DOHH2 (cell line): ENCODE results near the gene OBP2B.
"Not testable (repeated sequence)": the region's sequence is repeated elsewhere in the genome, so short reads cannot be mapped to it uniquely, and the experiment has no call there.

Source experiments
- H3F3A ChIP-seq: fragments of 200-600 bp; sonication (generic), shearing (Covaris generic); 2 replicates; pipeline ENCODE4 v1.6.0; 2016; ENCODE audit warnings: antibody characterized with exemption, mild to moderate bottlenecking; ENCODE audit not compliant: control insufficient read depth, insufficient read depth
- H3K27ac ChIP-seq: fragments of 200-600 bp; sonication (generic); 2 replicates; pipeline ENCODE4 v1.5.1; 2014; ENCODE audit warnings: low read depth, mild to moderate bottlenecking, low read length, moderate library complexity
- H3K27me3 ChIP-seq: fragments of 200-600 bp; sonication (generic); 2 replicates; pipeline ENCODE4 v1.6.1; 2014; ENCODE audit warnings: mild to moderate bottlenecking, low read length, mixed read lengths; ENCODE audit not compliant: control insufficient read depth
- H3K36me3 ChIP-seq: fragments of 200-600 bp; sonication (generic); 2 replicates; pipeline ENCODE4 v1.6.1; 2014; ENCODE audit warnings: mild to moderate bottlenecking, low read length, moderate library complexity, mixed read lengths; ENCODE audit not compliant: control insufficient read depth
- H3K4me1 ChIP-seq: fragments of 200-600 bp; sonication (generic); 2 replicates; pipeline ENCODE4 v1.6.1; 2014; ENCODE audit warnings: mild to moderate bottlenecking, low read length, mixed read lengths; ENCODE audit not compliant: control insufficient read depth
- H3K4me2 ChIP-seq: fragments of 200-600 bp; sonication (generic); 2 replicates; pipeline ENCODE4 v1.6.0; 2014; ENCODE audit warnings: mild to moderate bottlenecking, low read length, moderate library complexity
- H3K4me3 ChIP-seq: fragments of 200-600 bp; sonication (generic); 2 replicates; pipeline ENCODE4 v1.5.1; 2014; ENCODE audit warnings: mild to moderate bottlenecking, low read length, mixed read lengths
- H3K79me2 ChIP-seq: fragments of 200-600 bp; sonication (generic); 2 replicates; pipeline ENCODE4 v1.6.1; 2014; ENCODE audit warnings: mild to moderate bottlenecking, low read length, mixed read lengths; ENCODE audit not compliant: control insufficient read depth
- H3K9me2 ChIP-seq: fragments of 200-600 bp; sonication (generic); replicated peaks from 2 replicates; pipeline ENCODE4 v1.6.1; 2014; ENCODE audit warnings: mild to moderate bottlenecking, low read length, mixed read lengths; ENCODE audit not compliant: control insufficient read depth
- H3K9me3 ChIP-seq: fragments of 200-600 bp; sonication (generic); 2 replicates; pipeline ENCODE4 v1.6.1; 2014; ENCODE audit warnings: antibody characterized with exemption, low read length, mixed read lengths; ENCODE audit not compliant: control insufficient read depth, insufficient read depth
- H4K20me1 ChIP-seq: fragments of 200-600 bp; sonication (generic); 2 replicates; pipeline ENCODE4 v1.6.0; 2014; ENCODE audit warnings: low read depth, mild to moderate bottlenecking, antibody characterized with exemption, low read length, moderate library complexity; ENCODE audit not compliant: control insufficient read depth, insufficient read depth
- CTCF ChIP-seq: fragments of 200-600 bp; sonication (generic); IDR thresholded peaks from one replicate; pipeline ENCODE4 v1.5.1; 2014; ENCODE audit warnings: antibody characterized with exemption, mild to moderate bottlenecking, low read depth, low read length; ENCODE audit not compliant: poor library complexity, severe bottlenecking
- EZH2phosphoT487 ChIP-seq: fragments of 200-600 bp; sonication (generic); IDR thresholded peaks from 2 replicates; pipeline ENCODE4 v1.6.1; 2017; ENCODE audit warnings: borderline replicate concordance, mild to moderate bottlenecking, antibody characterized with exemption, low read length, moderate library complexity, mixed read lengths

The OBP2B gene

GRCh38 chr9:133253268-133253667 lies 44.2 kb upstream of the OBP2B start:
- no peaks in the 10 kb centered on the region for H3K36me3 ChIP-seq
- no peaks in the 10 kb centered on the region for H3F3A ChIP-seq
- H3K79me2 ChIP-seq, result no peaks in the 10 kb centered on the region
- no peak overlapping the region for H3K4me3 ChIP-seq
- no peak for TF ChIP-seq EZH2phosphoT487
- no peak for TF ChIP-seq CTCF
- peaks cover 20% of the 10 kb centered on the region for H3K27me3 ChIP-seq
- no peaks in the 10 kb centered on the region for H3K9me2 ChIP-seq
- H3K4me1 ChIP-seq, result no peaks in the 10 kb centered on the region
- no peaks in the 10 kb centered on the region for H3K9me3 ChIP-seq
- no peak overlapping the region for H3K4me2 ChIP-seq
- no peak overlapping the region for H3K27ac ChIP-seq
- H4K20me1 ChIP-seq, result no peaks in the 10 kb centered on the region

- TF ChIP-seq CTCF (no peak), EZH2phosphoT487 (no peak)
- no peaks in the 10 kb centered on the region for H3K36me3 ChIP-seq
- no peaks in the 10 kb centered on the region for H3F3A ChIP-seq
- no peaks in the 10 kb centered on the region for H3K4me1 ChIP-seq
- no peak overlapping the region for H3K27ac ChIP-seq
- H3K4me2 ChIP-seq, result no peak overlapping the region
- H3K9me3 ChIP-seq, result no peaks in the 10 kb centered on the region
- peaks cover 20% of the 10 kb centered on the region for H3K27me3 ChIP-seq
- H4K20me1 ChIP-seq, result no peaks in the 10 kb centered on the region
- no peaks in the 10 kb centered on the region for H3K79me2 ChIP-seq
- no peaks in the 10 kb centered on the region for H3K9me2 ChIP-seq
- H3K4me3 ChIP-seq, result no peak overlapping the region
Measured at GRCh38 chr9:133252301-133253020, 43.4 kb upstream of the OBP2B start.

GRCh38 chr9:133251773-133252172 lies 42.7 kb upstream of the OBP2B start:
- Histone ChIP-seq H3K79me2 (no peaks in the 10 kb centered on the region), H3K4me2 (no peak overlapping the region), H3K9me2 (no peaks in the 10 kb centered on the region), H3K36me3 (no peaks in the 10 kb centered on the region), H3F3A (no peaks in the 10 kb centered on the region), H3K27ac (no peak overlapping the region), H3K27me3 (peaks cover 20% of the 10 kb centered on the region), H4K20me1 (no peaks in the 10 kb centered on the region), H3K4me3 (no peak overlapping the region), H3K9me3 (no peaks in the 10 kb centered on the region), H3K4me1 (no peaks in the 10 kb centered on the region)
- TF ChIP-seq CTCF, result no peak
- TF ChIP-seq EZH2phosphoT487, result no peak

GRCh38 chr9:133251221-133251620 lies 42.2 kb upstream of the OBP2B start:
- H3F3A ChIP-seq, H3K27ac ChIP-seq, H3K4me2 ChIP-seq: not testable (repeated sequence)

More at GRCh38 chr9:133251221-133251620, 42.2 kb upstream of the OBP2B start:
- H4K20me1 ChIP-seq, H3K9me3 ChIP-seq, H3K4me3 ChIP-seq, H3K36me3 ChIP-seq, H3K79me2 ChIP-seq, H3K4me1 ChIP-seq, H3K9me2 ChIP-seq: not testable (repeated sequence)
- peaks cover 20% of the 10 kb centered on the region for H3K27me3 ChIP-seq
